NOMO-1 (cell line): ENCODE measurements around the gene CPNE4.
A peak's percentile ranks its signal among the peaks of the same experiment; 100 is the strongest.

Source experiments
- DNase-seq, 2 experiments: peaks; one replicate each; lab custom pipeline; 2025; ENCODE audit not compliant: unreplicated experiment in 2 of 2; lab: John Stamatoyannopoulos, UW

The CPNE4 gene

DNA sequence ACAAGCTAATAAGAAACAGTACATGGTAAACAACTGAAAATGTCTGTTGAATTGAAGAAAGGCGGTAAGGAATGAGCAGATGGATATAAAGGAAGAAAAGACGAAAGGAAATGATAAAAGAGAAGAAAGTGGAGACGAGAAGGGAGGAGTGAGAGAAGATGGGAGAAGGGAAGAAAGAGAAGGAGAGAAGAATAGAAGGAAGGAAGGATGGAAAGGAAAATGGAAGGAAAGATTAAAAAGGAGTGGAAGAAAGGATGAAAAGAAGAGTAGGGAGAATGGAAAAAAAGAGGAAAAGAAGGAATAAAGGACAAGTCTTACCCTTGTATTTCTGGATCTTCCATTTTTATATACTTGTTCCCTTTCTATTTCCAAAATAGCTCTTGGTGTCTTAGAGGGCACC lies 17.7 kb downstream of the CPNE4 start:
- DNase-seq, result no peak

GRCh38 chr3:132016061-132017041 lies 18.5 kb downstream of the CPNE4 start:
- no peak for DNase-seq

DNA sequence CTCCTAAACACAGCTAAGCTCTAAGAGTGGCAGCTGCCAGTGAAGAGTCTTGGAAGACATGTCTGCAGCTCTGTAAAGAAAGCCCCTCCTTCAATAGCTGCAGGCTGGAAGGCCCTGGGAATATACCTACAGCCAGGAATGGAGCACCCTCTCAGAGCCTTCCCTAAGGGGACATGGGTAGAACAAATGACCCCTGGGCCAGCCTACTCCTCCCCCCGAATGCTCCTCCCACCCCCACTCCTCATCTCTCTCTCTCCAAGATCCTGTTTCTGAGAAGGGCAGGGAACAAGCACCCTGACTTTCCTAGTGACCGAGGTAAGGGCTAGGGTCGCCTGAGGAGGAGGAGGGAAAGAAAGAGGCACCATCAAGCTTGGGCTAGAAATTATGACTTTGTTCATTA lies 20.7 kb downstream of the CPNE4 start:
- DNase-seq, result no peak

- DNase-seq, result no peak
These were observed 25.6 kb downstream of the CPNE4 start for GRCh38 chr3:132009241-132009640.

DNA sequence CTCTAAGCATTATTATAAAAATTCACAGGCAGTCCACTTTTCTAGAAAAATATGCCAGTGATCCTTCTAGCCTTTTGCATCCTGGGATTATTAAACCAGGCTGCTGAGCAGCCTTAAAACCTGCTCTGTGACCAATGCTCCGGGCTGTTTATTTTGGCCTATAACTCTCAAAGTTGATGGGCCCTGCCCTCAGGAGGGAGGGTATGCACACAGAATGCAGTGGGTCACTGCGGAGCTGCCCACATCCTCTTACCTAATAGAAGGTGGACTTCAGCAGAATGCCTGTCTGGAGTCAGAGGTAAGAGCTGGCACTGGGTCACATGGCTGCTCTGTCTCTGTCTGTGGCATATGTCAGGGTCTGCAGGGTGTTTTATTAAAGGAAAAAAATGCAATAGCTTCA lies 26.0 kb downstream of the CPNE4 start:
- no peak for DNase-seq

GRCh38 chr3:132007617-132008016 lies 27.2 kb downstream of the CPNE4 start:
- DNase-seq, result no peak

DNA sequence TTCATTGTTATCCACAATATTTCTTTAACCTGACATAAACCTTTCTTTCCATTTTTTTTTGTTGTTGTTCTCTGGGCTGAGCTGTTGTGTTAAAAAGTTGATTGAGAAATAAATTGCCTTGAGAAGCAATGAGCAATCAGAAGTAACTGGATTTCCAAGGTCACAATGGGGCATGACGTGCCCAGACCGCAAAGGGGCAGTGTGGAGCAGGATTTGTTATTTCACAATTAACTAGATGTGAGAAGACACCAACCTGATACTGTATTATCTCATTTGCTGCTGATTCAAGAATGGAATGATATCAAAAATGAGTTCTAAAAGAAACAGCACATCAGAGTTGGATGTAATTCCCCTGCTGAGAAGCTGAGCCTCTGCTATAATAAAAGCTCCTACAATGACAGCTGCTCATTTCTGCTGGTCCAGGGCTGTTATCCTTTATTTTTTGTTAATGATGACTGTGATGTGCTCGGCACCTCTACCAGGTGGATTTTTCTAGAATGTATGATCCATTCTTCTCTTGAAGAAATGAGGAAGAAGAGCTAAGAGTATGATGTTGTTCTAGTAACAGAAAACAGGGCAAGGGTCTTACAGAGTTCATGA lies 28.1 kb downstream of the CPNE4 start:
- DNase-seq, result peak; percentile 10 to 65

- no peak for DNase-seq
These were observed 30.2 kb downstream of the CPNE4 start for GRCh38 chr3:132004571-132004970.

DNA sequence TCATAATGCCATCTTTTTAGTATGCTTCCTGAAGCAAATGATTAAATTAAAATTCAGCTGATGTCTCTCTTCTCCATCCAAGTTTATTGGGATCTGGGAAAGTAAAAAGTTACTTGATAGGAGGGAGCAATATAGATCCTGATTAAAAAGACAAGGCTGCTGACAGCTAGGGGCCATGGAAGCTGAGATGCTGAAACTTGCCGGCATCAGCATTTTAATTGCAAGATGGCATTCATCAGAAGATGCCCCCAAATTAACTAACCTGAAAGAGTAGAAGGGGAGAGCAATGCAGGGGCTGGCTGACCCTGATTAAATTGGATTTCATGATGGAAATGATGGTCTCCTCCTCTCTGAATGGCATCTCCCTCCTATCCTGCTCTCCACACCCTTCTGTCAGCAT lies 31.1 kb downstream of the CPNE4 start:
- no peak for DNase-seq

GRCh38 chr3:132001999-132002398 lies 32.8 kb downstream of the CPNE4 start:
- DNase-seq, result no peak

DNA sequence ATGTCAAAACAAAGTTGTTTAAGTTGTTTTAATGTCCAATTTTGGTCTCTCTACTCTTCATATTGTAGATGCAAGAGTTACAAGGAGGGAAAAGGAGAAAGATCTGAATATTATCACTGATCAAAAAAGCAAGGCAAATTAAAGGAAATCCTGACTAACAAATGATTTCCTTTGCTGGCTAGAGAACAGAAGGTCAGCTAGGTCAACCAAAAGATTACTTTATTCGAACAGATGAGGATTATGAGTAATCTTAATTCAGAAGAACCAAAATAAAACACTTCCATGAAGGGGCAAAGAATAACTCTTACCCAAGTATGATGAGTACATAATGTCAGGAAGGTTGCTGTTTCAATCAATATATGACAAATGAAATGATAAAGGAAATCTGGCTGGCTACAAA lies 33.8 kb downstream of the CPNE4 start:
- DNase-seq, result no peak

DNA sequence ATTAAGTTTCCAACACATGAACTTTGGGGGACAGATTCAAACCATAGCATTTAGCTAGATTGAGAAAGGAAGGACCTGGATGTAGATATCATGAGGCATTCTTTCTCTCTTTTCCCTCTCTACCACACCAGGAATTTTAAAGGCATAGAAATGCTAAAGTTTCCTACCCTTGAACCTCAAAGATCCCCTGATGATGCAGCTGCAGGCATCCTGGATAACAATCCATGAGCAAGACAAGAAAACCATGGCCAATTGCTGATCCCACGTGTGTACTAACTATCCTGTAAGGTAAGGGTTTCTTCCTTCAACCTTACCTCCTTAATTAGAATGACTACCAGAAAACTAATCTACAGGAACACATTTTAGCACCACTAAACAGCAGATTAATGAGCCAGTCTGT lies 36.8 kb downstream of the CPNE4 start:
- no peak for DNase-seq

DNA sequence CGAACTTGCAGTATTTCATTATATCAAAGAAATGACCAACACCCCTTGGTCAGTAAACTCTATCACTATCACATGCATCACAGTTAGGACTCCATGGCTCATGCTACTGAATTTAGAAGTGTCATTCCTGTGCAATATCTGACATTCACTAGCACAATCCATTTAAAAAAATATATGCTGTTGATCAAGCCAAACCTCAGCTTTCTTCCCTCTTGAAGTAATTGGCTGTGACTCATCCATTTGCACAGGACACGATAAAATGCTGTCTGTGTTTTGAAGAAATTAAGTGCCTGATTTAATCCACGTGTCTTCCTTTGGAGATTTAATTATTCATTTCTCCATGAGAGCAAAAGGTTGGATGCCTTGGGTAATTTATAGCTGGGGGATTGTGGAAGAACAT lies 38.9 kb downstream of the CPNE4 start:
- no peak for DNase-seq

- DNase-seq, result no peak
These were observed 45.5 kb downstream of the CPNE4 start for GRCh38 chr3:131989318-131989717.

DNA sequence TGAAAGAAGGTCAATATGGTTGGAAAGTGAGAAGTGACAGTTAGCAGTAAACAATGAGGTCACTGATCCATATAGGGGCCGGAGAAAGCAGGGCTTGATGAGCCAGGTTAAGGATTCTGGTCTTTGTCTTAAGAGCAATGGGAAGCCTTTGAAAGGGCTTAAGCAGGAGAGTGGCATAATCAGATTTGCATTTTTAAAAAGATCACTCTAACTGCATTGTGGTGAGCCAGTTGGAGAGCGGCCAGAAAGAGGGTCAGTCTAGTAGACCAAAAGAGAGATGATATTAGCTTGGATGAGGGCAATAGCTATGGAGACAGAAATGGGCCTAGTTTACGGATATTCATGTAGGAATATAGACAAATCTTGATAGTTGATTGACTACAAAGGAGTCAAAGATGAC lies 46.6 kb downstream of the CPNE4 start:
- DNase-seq, result no peak

- DNase-seq, result no peak
These were observed 51.1 kb downstream of the CPNE4 start for GRCh38 chr3:131983689-131984088.

GRCh38 chr3:131981323-131981722 lies 53.5 kb downstream of the CPNE4 start:
- no peak for DNase-seq

DNA sequence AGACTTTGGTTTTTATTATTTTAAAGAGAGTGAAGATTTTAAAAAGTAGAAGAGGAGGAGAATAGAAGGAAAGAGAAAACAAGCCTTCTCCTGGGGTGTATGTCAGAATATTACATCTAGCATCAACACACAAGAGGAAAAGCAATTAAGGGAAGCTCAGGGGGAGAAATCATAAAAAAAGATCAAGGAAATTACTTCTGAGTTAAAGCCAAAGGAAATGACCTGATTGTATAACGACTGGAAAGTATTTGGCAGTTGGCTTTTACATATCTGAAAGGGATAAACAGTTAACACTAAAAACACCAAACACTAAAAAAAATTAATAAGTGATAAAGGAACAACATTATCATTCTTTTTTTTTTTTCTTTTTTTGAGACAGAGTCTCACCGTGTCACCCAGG lies 58.4 kb downstream of the CPNE4 start:
- no peak for DNase-seq

DNA sequence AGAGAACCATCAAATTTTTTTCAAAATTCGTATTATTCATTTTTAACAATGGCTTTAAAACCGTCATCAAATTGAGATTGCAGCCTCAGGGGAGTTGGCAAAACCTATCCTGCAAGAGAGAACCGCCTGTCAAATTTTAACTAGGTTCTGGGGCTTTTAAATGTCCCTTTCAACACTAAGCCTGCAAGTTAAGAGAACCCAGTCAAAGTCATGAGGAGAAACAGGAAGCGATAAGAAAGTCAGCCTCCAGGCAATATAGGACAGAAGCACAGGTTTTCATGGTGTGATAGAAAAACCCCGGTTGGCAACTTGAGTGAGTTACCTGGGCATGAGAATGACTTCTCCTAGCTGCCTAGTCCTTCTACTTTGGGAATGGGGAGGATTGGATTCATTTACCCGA lies 59.8 kb downstream of the CPNE4 start:
- DNase-seq, result no peak

GRCh38 chr3:131973731-131974130 lies 61.1 kb downstream of the CPNE4 start:
- no peak for DNase-seq

- no peak for DNase-seq
These were observed 62.3 kb downstream of the CPNE4 start for GRCh38 chr3:131972550-131972949.

DNA sequence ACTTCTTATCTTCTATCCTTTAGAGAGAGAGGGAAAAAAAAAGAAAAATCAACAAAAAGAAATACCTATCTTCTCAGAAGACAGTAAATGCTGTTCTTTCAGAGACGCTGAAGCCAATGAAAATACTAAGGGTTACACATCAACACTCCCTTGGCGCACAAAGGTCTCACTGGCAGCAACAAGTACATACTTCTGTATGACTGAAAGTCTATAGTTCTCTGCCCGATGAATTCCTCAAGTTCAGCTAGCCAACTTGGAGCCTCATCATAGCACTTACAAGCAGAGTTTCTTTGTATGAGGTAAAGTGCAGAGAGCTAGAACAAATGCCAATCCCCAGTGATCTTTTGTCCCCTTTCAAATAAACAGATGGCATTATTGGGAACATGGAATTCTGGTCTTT lies 62.7 kb downstream of the CPNE4 start:
- DNase-seq, result no peak
